H9 (cell line): ENCODE data around the gene SLC49A4. TPM values are rescaled to one million over a fixed set of nuclear protein-coding genes. Genes with fewer than 3 reads are reported as not detected.

Experiments used
- DNase-seq: peaks from one replicate; pipeline ENCODE4 v3.0.0-alpha.2; 2017
- H2AFZ ChIP-seq: one replicate; pipeline ENCODE4 v1.6.1; 2013; ENCODE audit warnings: mild to moderate bottlenecking, low read length, control low read depth, moderate library complexity
- H2AK5ac ChIP-seq: 2 replicates; pipeline ENCODE4 v1.6.1; 2013; ENCODE audit warnings: low read length, control low read depth, mixed read lengths; ENCODE audit not compliant: insufficient read length
- H2BK120ac ChIP-seq: one replicate; pipeline ENCODE4 v1.6.1; 2013; ENCODE audit warnings: low read depth, mild to moderate bottlenecking, low read length, control low read depth, inconsistent platforms; ENCODE audit not compliant: poor library complexity, severe bottlenecking
- H2BK12ac ChIP-seq: 2 replicates; pipeline ENCODE4 v1.6.1; 2013; ENCODE audit warnings: low read length, control low read depth, mixed read lengths, low read depth; ENCODE audit not compliant: insufficient read length
- H2BK15ac ChIP-seq: 2 replicates; pipeline ENCODE4 v1.6.1; 2013; ENCODE audit warnings: low read depth, low read length, control low read depth
- H2BK20ac ChIP-seq: one replicate; pipeline ENCODE4 v1.6.1; 2013; ENCODE audit warnings: low read depth, mild to moderate bottlenecking, low read length, control low read depth, inconsistent platforms; ENCODE audit not compliant: poor library complexity, severe bottlenecking
- H2BK5ac ChIP-seq: 2 replicates; pipeline ENCODE4 v1.6.1; 2013; ENCODE audit warnings: low read length, control low read depth, mixed read lengths; ENCODE audit not compliant: insufficient read length
- H3K14ac ChIP-seq: 2 replicates; pipeline ENCODE4 v1.6.1; 2013; ENCODE audit warnings: low read length, control low read depth; ENCODE audit not compliant: insufficient read depth
- H3K18ac ChIP-seq: 2 replicates; pipeline ENCODE4 v1.6.1; 2013; ENCODE audit warnings: low read depth, mild to moderate bottlenecking, mixed read lengths, low read length, control low read depth; ENCODE audit not compliant: insufficient read length
- H3K23ac ChIP-seq: 2 replicates; pipeline ENCODE4 v1.6.1; 2013; ENCODE audit warnings: low read length, control low read depth, mixed read lengths, low read depth; ENCODE audit not compliant: insufficient read length
- H3K23me2 ChIP-seq: 2 replicates; pipeline ENCODE4 v1.6.1; 2013; ENCODE audit warnings: low read depth, mild to moderate bottlenecking, mixed read lengths, low read length, control low read depth; ENCODE audit not compliant: insufficient read length, poor library complexity, severe bottlenecking
- H3K27ac ChIP-seq: 2 replicates; pipeline ENCODE4 v1.5.1; 2013; ENCODE audit warnings: low read length, control low read depth, mixed read lengths, low read depth; ENCODE audit not compliant: insufficient read length
- H3K27me3 ChIP-seq: 2 replicates; pipeline ENCODE4 v1.6.1; 2013; ENCODE audit warnings: low read length, control low read depth, inconsistent platforms; ENCODE audit not compliant: insufficient read depth
- H3K4ac ChIP-seq: 2 replicates; pipeline ENCODE4 v1.6.1; 2013; ENCODE audit warnings: low read depth, mild to moderate bottlenecking, control low read depth, inconsistent platforms, low read length, moderate library complexity
- H3K4me1 ChIP-seq: 2 replicates; pipeline ENCODE4 v1.6.1; 2013; ENCODE audit warnings: low read length, control low read depth, inconsistent platforms; ENCODE audit not compliant: insufficient read depth
- H3K4me2 ChIP-seq: 2 replicates; pipeline ENCODE4 v1.6.1; 2013; ENCODE audit warnings: low read length, control low read depth, mixed read lengths; ENCODE audit not compliant: insufficient read length, insufficient read depth
- H3K56ac ChIP-seq: 2 replicates; pipeline ENCODE4 v1.6.1; 2013; ENCODE audit warnings: low read depth, mild to moderate bottlenecking, mixed read lengths, low read length, control low read depth; ENCODE audit not compliant: insufficient read length
- H3K79me1 ChIP-seq: 2 replicates; pipeline ENCODE4 v1.6.1; 2013; ENCODE audit warnings: low read depth, mild to moderate bottlenecking, moderate library complexity, low read length, control low read depth, inconsistent platforms; ENCODE audit not compliant: insufficient read depth, poor library complexity, severe bottlenecking
- H3K79me2 ChIP-seq: 2 replicates; pipeline ENCODE4 v1.6.1; 2013; ENCODE audit warnings: low read length, control low read depth, inconsistent platforms; ENCODE audit not compliant: insufficient read depth
- H3K9ac ChIP-seq: 2 replicates; pipeline ENCODE4 v1.6.1; 2013; ENCODE audit warnings: low read length, control low read depth, mixed read lengths; ENCODE audit not compliant: insufficient read length; ENCODE audit errors: extremely low read depth
- H3K9me3 ChIP-seq: one replicate; pipeline ENCODE4 v1.6.1; 2013; ENCODE audit warnings: low read depth, low read length, inconsistent platforms; ENCODE audit not compliant: control insufficient read depth
- H3T11ph ChIP-seq: one replicate; pipeline ENCODE4 v1.6.1; 2013; ENCODE audit warnings: mild to moderate bottlenecking, low read length, control low read depth, inconsistent platforms
- H4K20me1 ChIP-seq: one replicate; pipeline ENCODE4 v1.6.1; 2013; ENCODE audit not compliant: control insufficient read depth, insufficient read length, insufficient read depth
- H4K5ac ChIP-seq: 2 replicates; pipeline ENCODE4 v1.6.1; 2013; ENCODE audit warnings: low read depth, mild to moderate bottlenecking, mixed read lengths, low read length, control low read depth; ENCODE audit not compliant: insufficient read length
- H4K8ac ChIP-seq: replicated peaks from 2 replicates; pipeline ENCODE4 v1.6.1; 2013; ENCODE audit warnings: low read length, control low read depth, mixed read lengths, low read depth; ENCODE audit not compliant: insufficient read length
- H4K91ac ChIP-seq: 2 replicates; pipeline ENCODE4 v1.6.1; 2013; ENCODE audit warnings: low read depth, mild to moderate bottlenecking, moderate library complexity, mixed read lengths, low read length, control low read depth; ENCODE audit not compliant: insufficient read length
- H3K27ac Mint-ChIP-seq, 3 experiments: 2 replicates in 2 of 3; 3 replicates in 1 of 3; pipeline ENCODE4 v1.8.0; 2020 to 2021; ENCODE audit warnings: mixed read lengths in 3 of 3, mild to moderate bottlenecking in 1 of 3, moderate library complexity in 1 of 3
- H3K27me3 Mint-ChIP-seq: 2 replicates; pipeline ENCODE4 v1.8.0; 2021; ENCODE audit warnings: low read depth, mild to moderate bottlenecking, moderate library complexity, mixed read lengths
- H3K36me3 Mint-ChIP-seq, 3 experiments: 2 replicates in 2 of 3; 3 replicates in 1 of 3; pipeline ENCODE4 v1.8.0; 2020 to 2021; ENCODE audit warnings: low read depth in 3 of 3, mixed read lengths in 3 of 3; ENCODE audit not compliant: insufficient read depth in 1 of 3
- H3K4me1 Mint-ChIP-seq, 2 experiments: 2 replicates each; pipeline ENCODE4 v1.8.0; 2020; ENCODE audit warnings: mixed read lengths in 2 of 2
- H3K4me3 Mint-ChIP-seq, 2 experiments: 2 replicates in 1 of 2; 3 replicates in 1 of 2; pipeline ENCODE4 v1.8.0; 2020 to 2021; ENCODE audit warnings: mild to moderate bottlenecking in 2 of 2, mixed read lengths in 2 of 2, moderate library complexity in 1 of 2
- H3K9me3 Mint-ChIP-seq, 2 experiments: 2 replicates in 1 of 2; 3 replicates in 1 of 2; pipeline ENCODE4 v1.8.0; 2020; ENCODE audit warnings: mild to moderate bottlenecking in 2 of 2, mixed read lengths in 2 of 2, moderate library complexity in 1 of 2
- WGBS: extraction: QIAGEN DNeasy Blood & Tissue Kit; methylation state at CpG from one replicate; pipeline ENCODE4 v1.1.7; 2013; ENCODE audit warnings: missing lambda C conversion rate, low lambda C conversion rate, mixed read lengths; ENCODE audit not compliant: insufficient read length; ENCODE audit errors: extremely low coverage; 5-methylcytosine and 5-hydroxymethylcytosine counted together
- total RNA-seq: library from RNA; stranded (reverse); gene quantifications from 2 replicates; pipeline ENCODE4 v1.2.1, GENCODE V29; 2021
- TF ChIP-seq, protein P1 (sequence below): fragments of 200-600 bp; sonication (generic); conservative IDR thresholded peaks from 3 replicates; pipeline ENCODE4 v1.8.0; 2021; ENCODE audit warnings: antibody characterized with exemption, mild to moderate bottlenecking

SLC49A4 gene
- total RNA-seq, 1 experiment from 2014 or later: 10.7 TPM

DNA sequence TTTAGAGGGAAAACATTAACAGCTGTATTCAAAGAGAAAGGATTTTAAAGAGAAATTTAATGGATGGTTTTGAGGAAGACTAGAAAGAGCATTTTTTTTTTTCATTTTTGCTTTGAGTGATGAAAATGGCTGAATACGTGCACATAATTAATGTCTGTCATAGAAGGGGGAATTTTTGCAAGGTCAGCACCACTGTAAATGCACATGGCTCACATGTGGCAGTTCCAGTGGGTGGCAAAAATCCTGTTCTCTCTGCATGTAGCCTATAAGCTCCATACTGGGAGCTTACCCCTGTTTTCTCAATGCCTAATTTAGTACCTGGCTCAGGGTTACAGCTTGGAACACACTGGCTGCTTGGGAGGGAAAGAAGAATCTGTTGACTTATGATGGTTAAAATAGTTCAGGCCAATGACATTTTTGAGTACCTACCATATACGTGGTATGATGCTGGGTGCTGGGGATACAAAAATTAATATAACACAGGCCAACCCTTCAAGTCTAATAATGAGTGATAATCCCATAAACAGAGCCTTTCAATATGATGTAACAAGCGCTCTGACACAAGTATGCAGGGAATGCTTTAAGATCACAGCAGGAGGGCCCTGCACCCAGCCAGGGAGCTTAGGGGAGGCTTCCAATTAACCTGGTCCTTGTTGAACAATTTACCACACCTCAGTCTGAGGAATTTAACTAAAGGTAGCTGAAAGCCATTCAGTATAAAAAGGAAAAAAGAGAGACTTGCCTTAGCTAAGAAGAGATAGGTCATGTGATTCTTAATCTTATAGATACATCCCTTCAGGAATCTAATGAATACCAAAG is 34.2 kb upstream of the SLC49A4 start:
- Histone ChIP-seq H4K8ac (no peak overlapping the region), H4K20me1 (no peaks in the 10 kb centered on the region), H4K91ac (no peak overlapping the region), H3K27me3 (no peaks in the 10 kb centered on the region), H2BK120ac (no peak overlapping the region), H3K27ac (no peak overlapping the region), H2AK5ac (no peak overlapping the region), H3K56ac (no peak overlapping the region), H3T11ph (no peak overlapping the region), H3K4me1 (no peaks in the 10 kb centered on the region; the same call in 1 of the 2 replicates), H3K4me2 (no peak overlapping the region), H3K23ac (no peak overlapping the region), H2BK5ac (no peak overlapping the region), H2BK15ac (no peak overlapping the region), H3K79me1 (no peaks in the 10 kb centered on the region), H3K23me2 (no peaks in the 10 kb centered on the region), H3K14ac (no peak overlapping the region), H3K9ac (no peak overlapping the region), H3K18ac (no peak overlapping the region), H4K5ac (no peak overlapping the region), H2AFZ (no peak overlapping the region), H3K79me2 (no peaks in the 10 kb centered on the region), H3K9me3 (no peaks in the 10 kb centered on the region), H2BK12ac (no peak overlapping the region), H3K4ac (no peak overlapping the region), H2BK20ac (no peak overlapping the region)
- no CpG with 5 or more reads among the region's 3 CpGs for WGBS
- Mint-ChIP-seq H3K27ac (peak overlapping the region; percentile 33 to 98 (median 78); a peak in 6 of 7 replicates), H3K4me3 (peak overlapping the region in 1 of 2 experiments; percentile 12; a peak in 3 of 5 replicates), H3K27me3 (no peaks in the 10 kb centered on the region), H3K9me3 (no peaks in the 10 kb centered on the region), H3K4me1 (peaks cover 15 to 32% of the 10 kb centered on the region in 2 experiments), H3K36me3 (no peaks in the 10 kb centered on the region)
- TF ChIP-seq, protein P1, sequence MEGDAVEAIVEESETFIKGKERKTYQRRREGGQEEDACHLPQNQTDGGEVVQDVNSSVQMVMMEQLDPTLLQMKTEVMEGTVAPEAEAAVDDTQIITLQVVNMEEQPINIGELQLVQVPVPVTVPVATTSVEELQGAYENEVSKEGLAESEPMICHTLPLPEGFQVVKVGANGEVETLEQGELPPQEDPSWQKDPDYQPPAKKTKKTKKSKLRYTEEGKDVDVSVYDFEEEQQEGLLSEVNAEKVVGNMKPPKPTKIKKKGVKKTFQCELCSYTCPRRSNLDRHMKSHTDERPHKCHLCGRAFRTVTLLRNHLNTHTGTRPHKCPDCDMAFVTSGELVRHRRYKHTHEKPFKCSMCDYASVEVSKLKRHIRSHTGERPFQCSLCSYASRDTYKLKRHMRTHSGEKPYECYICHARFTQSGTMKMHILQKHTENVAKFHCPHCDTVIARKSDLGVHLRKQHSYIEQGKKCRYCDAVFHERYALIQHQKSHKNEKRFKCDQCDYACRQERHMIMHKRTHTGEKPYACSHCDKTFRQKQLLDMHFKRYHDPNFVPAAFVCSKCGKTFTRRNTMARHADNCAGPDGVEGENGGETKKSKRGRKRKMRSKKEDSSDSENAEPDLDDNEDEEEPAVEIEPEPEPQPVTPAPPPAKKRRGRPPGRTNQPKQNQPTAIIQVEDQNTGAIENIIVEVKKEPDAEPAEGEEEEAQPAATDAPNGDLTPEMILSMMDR: no peak
- DNase-seq: peak; percentile 49
